ENCODE measurements around the gene SLC35F6.

DNA sequence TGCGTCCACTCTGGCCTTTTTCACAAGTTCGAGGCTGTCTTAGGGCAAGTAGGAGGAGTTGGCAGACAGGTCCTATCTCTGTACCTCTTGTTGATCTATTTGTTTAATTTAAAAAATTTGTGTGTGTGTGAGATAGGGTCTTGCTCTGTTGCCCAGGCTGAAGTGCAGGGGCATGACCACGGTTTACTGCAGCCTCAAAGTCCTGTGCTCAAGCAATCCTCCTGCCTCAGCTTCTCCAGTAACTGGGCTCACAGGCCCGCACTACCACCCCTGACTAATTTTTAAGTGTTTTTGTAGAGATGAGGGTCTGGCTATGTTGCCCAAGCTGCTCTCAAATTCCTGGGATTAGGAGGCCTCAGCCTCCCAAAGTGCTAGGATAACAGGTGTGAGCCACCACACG lies 4.2 kb upstream of the SLC35F6 start:
- TF ChIP-seq, protein P1, sequence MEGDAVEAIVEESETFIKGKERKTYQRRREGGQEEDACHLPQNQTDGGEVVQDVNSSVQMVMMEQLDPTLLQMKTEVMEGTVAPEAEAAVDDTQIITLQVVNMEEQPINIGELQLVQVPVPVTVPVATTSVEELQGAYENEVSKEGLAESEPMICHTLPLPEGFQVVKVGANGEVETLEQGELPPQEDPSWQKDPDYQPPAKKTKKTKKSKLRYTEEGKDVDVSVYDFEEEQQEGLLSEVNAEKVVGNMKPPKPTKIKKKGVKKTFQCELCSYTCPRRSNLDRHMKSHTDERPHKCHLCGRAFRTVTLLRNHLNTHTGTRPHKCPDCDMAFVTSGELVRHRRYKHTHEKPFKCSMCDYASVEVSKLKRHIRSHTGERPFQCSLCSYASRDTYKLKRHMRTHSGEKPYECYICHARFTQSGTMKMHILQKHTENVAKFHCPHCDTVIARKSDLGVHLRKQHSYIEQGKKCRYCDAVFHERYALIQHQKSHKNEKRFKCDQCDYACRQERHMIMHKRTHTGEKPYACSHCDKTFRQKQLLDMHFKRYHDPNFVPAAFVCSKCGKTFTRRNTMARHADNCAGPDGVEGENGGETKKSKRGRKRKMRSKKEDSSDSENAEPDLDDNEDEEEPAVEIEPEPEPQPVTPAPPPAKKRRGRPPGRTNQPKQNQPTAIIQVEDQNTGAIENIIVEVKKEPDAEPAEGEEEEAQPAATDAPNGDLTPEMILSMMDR (optimal IDR thresholded peaks at IDR 0.05 in 1 of 3, IDR thresholded peaks at IDR 0.05 in 1 of 3, conservative IDR thresholded peaks at IDR 0.05 in 1 of 3; ENCODE audit: extremely low read depth in 1 of 3, insufficient read depth in 2 of 3, low read length in 3 of 3), result no peak
- TF ChIP-seq EZH2 (IDR thresholded peaks at IDR 0.05; ENCODE audit: low read length), result no peak

Data from keratinocyte (primary cell).